Measurements from ENCODE around the gene UMAD1. TPM values are rescaled to one million over a fixed set of nuclear protein-coding genes. Genes with fewer than 3 reads are reported as not detected.

UMAD1 gene
- total and polyA plus RNA-seq, 2 of the 13 experiments (the other 11 are each of a cell fraction or from before 2014, with no cell fraction given) = 16.8 to 17.6 TPM

DNA sequence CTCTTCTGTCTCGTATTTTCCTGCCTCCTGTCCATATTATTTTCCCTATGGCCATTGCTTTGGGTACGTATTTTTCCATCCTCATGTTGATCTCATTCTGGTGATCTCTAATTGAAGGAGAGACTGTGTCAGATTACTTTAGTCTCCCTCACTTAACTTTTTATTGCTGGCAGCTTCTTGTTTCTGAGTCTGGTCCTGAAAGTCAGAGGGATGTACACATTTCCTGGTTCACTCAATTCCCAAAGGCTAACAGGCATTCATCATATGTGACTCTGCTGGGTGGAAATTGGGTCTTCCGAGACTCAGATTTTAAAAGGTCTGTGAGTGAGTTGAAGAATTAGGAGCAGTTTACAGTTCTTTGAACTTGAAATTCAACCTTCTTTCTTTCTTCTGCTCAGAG lies 10.9 kb downstream of the UMAD1 start:
- ChIA-PET CTCF (ENCODE audit: low intra/inter-chr PET ratio, low total read pairs) (no interaction called here), POLR2A (no interaction called here)
- Histone ChIP-seq H2AFZ (ENCODE audit: low read length) (no peak overlapping the region), H3K27me3 (ENCODE audit: control insufficient read depth in 1 of 2, insufficient read depth in 2 of 2, low read length in 2 of 2) (no peaks in the 10 kb centered on the region), H4K20me1 (ENCODE audit: insufficient read depth, low read length) (no peaks in the 10 kb centered on the region), H3K4me3 (replicated peaks in 1 of 3; ENCODE audit: insufficient read depth in 1 of 3, low read depth in 2 of 3, low read length in 3 of 3) (0 out of 6 replicates have a peak overlapping the region, but pooled peaks of 1 of the 3 experiments have one; percentile 12), H3K79me2 (ENCODE audit: insufficient read depth, low read length) (peaks cover 54% of the 10 kb centered on the region), H3K27ac (ENCODE audit: extremely low read length, insufficient read depth, low read length) (peak overlapping the region; percentile 28), H3K4me2 (ENCODE audit: low read depth, low read length) (peak overlapping the region; percentile 63), H3K9ac (ENCODE audit: insufficient read depth, low read depth, low read length) (peak overlapping the region; percentile 23; the same call in 1 of the 2 replicates), H3K9me3 (ENCODE audit: low read length) (no peaks in the 10 kb centered on the region), H3K36me3 (replicated peaks in 1 of 2; ENCODE audit: control insufficient read depth in 1 of 2, insufficient read depth in 2 of 2, low read length in 2 of 2) (no peaks in the 10 kb centered on the region), H3K4me1 (ENCODE audit: insufficient read depth, low read length) (peaks cover 73% of the 10 kb centered on the region)
- DNase-seq (ENCODE audit: low spot score) (no peak), FAIRE-seq (no peak), ATAC-seq (no peak)
- BruUV-seq (replicated peaks) = no TSS peak
- WGBS (ENCODE audit: low lambda C conversion rate) = 81% methylated on average over 3 of the region's 3 CpGs
- in situ Hi-C loops (cut with HindIII; ENCODE audit: extremely low pct_ligation_motif_present, low pct_unique_long_range_greater_than_20kb) = loop anchor here (25.0 kb wide), 1 partner anchor 561 kb away; no protein-coding TSS in a partner anchor
- intact Hi-C loops (cut with micrococcal nuclease; ENCODE audit: unreplicated experiment) = no loop called here
- TF ChIP-seq, protein P1, sequence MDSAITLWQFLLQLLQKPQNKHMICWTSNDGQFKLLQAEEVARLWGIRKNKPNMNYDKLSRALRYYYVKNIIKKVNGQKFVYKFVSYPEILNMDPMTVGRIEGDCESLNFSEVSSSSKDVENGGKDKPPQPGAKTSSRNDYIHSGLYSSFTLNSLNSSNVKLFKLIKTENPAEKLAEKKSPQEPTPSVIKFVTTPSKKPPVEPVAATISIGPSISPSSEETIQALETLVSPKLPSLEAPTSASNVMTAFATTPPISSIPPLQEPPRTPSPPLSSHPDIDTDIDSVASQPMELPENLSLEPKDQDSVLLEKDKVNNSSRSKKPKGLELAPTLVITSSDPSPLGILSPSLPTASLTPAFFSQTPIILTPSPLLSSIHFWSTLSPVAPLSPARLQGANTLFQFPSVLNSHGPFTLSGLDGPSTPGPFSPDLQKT (CRISPR knock-in tag; IDR thresholded peaks at IDR 0.05; ENCODE audit: borderline replicate concordance) = no peak
- TF ChIP-seq ZNF589 (CRISPR knock-in tag; conservative IDR thresholded peaks at IDR 0.05) (no peak), POLR2AphosphoS5 (IDR thresholded peaks at IDR 0.05; ENCODE audit: low read depth, low read length) (no peak), CBX5 (CRISPR knock-in tag; IDR thresholded peaks at IDR 0.05; ENCODE audit: borderline replicate concordance) (no peak), MXD4 (CRISPR knock-in tag; IDR thresholded peaks at IDR 0.05) (no peak), SMYD3 (CRISPR knock-in tag; IDR thresholded peaks at IDR 0.05) (no peak)

DNA sequence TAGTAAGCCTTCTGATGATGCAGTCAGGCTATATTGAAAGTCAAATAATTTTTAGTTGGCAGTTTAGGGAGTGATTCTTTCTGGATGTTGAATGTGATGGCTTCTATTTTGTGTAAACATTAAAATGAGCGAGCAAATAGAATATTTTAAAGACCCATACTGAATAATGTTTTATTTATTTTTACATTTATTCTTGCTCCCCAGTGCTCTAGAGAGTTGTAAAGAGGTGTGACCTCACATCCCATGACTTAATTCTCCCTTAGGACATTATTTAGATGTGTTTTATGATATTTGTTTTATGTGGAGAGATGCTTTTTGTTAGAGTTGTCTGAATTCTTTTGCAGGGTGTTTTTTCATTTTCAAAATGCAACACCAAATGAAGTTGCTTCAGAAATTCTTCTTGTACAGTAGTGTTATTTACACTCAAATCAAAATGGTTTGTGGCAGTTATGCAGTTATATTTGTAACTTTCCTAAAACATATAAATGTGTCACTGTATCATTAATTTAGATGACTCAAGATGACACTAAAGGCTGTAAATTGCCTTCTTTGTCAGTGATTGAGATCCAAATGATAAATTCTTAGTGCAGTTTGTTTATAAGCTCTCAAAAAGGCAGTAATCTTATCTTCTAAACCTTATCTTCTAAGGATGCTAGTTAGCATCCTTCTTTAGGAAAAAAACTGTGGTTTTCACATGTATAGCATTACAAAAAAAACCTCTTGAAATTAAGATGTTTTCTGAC lies 12.4 kb downstream of the UMAD1 start:
- no peaks in the 10 kb centered on the region for H3K36me3 ChIP-seq (replicated peaks in 1 of 2; ENCODE audit: control insufficient read depth in 1 of 2, insufficient read depth in 2 of 2, low read length in 2 of 2)
- ChIA-PET POLR2A (no interaction called here), CTCF (ENCODE audit: low intra/inter-chr PET ratio, low total read pairs) (no interaction called here)
- in situ Hi-C loops (cut with HindIII; ENCODE audit: extremely low pct_ligation_motif_present, low pct_unique_long_range_greater_than_20kb) = loop anchor here (25.0 kb wide), 1 partner anchor 559 kb away; no protein-coding TSS in a partner anchor
- DNase-seq (ENCODE audit: low spot score) = no peak
- no peaks in the 10 kb centered on the region for H3K27me3 ChIP-seq (ENCODE audit: control insufficient read depth in 1 of 2, insufficient read depth in 2 of 2, low read length in 2 of 2)
- FAIRE-seq = no peak
- no peak overlapping the region for H3K4me2 ChIP-seq (ENCODE audit: low read depth, low read length)
- H3K4me3 ChIP-seq (replicated peaks in 1 of 3; ENCODE audit: insufficient read depth in 1 of 3, low read depth in 2 of 3, low read length in 3 of 3) = no peak overlapping the region
- no peak overlapping the region for H3K9ac ChIP-seq (ENCODE audit: insufficient read depth, low read depth, low read length)
- H3K79me2 ChIP-seq (ENCODE audit: insufficient read depth, low read length) = peaks cover 46% of the 10 kb centered on the region
- ATAC-seq = no peak
- peaks cover 58% of the 10 kb centered on the region for H3K4me1 ChIP-seq (ENCODE audit: insufficient read depth, low read length)
- WGBS (ENCODE audit: low lambda C conversion rate) = 95% methylated on average over 1 of the region's 1 CpG
- H3K9me3 ChIP-seq (ENCODE audit: low read length) = no peaks in the 10 kb centered on the region
- H4K20me1 ChIP-seq (ENCODE audit: insufficient read depth, low read length) = no peaks in the 10 kb centered on the region
- no peak overlapping the region for H3K27ac ChIP-seq (ENCODE audit: extremely low read length, insufficient read depth, low read length)
- intact Hi-C loops (cut with micrococcal nuclease; ENCODE audit: unreplicated experiment) = no loop called here
- BruUV-seq (replicated peaks) = no TSS peak
- H2AFZ ChIP-seq (ENCODE audit: low read length) = no peak overlapping the region
- TF ChIP-seq SP1 (IDR thresholded peaks at IDR 0.05) (no peak), SP1 (CRISPR knock-in tag; IDR thresholded peaks at IDR 0.05) (no peak), THYN1 (CRISPR knock-in tag; IDR thresholded peaks at IDR 0.05; ENCODE audit: borderline replicate concordance, low read depth) (no peak), SP2 (CRISPR knock-in tag; IDR thresholded peaks at IDR 0.05) (no peak), ESRRA (CRISPR knock-in tag; IDR thresholded peaks at IDR 0.05; ENCODE audit: low read depth) (no peak), FOXK1 (CRISPR knock-in tag; IDR thresholded peaks at IDR 0.05; ENCODE audit: borderline replicate concordance, low read depth) (no peak), GTF3A (CRISPR knock-in tag; conservative IDR thresholded peaks at IDR 0.05) (no peak)
- TF ChIP-seq, protein P2, sequence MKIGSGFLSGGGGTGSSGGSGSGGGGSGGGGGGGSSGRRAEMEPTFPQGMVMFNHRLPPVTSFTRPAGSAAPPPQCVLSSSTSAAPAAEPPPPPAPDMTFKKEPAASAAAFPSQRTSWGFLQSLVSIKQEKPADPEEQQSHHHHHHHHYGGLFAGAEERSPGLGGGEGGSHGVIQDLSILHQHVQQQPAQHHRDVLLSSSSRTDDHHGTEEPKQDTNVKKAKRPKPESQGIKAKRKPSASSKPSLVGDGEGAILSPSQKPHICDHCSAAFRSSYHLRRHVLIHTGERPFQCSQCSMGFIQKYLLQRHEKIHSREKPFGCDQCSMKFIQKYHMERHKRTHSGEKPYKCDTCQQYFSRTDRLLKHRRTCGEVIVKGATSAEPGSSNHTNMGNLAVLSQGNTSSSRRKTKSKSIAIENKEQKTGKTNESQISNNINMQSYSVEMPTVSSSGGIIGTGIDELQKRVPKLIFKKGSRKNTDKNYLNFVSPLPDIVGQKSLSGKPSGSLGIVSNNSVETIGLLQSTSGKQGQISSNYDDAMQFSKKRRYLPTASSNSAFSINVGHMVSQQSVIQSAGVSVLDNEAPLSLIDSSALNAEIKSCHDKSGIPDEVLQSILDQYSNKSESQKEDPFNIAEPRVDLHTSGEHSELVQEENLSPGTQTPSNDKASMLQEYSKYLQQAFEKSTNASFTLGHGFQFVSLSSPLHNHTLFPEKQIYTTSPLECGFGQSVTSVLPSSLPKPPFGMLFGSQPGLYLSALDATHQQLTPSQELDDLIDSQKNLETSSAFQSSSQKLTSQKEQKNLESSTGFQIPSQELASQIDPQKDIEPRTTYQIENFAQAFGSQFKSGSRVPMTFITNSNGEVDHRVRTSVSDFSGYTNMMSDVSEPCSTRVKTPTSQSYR (CRISPR knock-in tag; IDR thresholded peaks at IDR 0.05; ENCODE audit: borderline replicate concordance) = no peak
